HAP-1 (cell line): ENCODE data around the gene DOCK6.

Experiments
- DNase-seq, 2 experiments: peaks; one replicate each; pipeline ENCODE4 v3.0.0-alpha.2; 2016 to 2020; ENCODE audit warnings: low spot score in 2 of 2
- H3K27me3 ChIP-seq: fragments of 250-450 bp; sonication (Bioruptor Pico); 2 replicates; pipeline ENCODE4 v1.5.1; 2020; ENCODE audit warnings: low read depth, mild to moderate bottlenecking, moderate library complexity
- H3K36me3 ChIP-seq: fragments of 250-450 bp; sonication (Bioruptor Pico); replicated peaks from 2 replicates; pipeline ENCODE4 v1.5.1; 2020; ENCODE audit warnings: mild to moderate bottlenecking
- H3K4me1 ChIP-seq: fragments of 250-450 bp; sonication (Bioruptor Pico); 2 replicates; pipeline ENCODE4 v1.5.1; 2020; ENCODE audit warnings: mild to moderate bottlenecking
- H3K4me3 ChIP-seq: fragments of 250-450 bp; sonication (Bioruptor Pico); 2 replicates; pipeline ENCODE4 v1.5.1; 2020; ENCODE audit warnings: mild to moderate bottlenecking, moderate library complexity
- H3K9me3 ChIP-seq: fragments of 250-450 bp; sonication (Bioruptor Pico); 2 replicates; pipeline ENCODE4 v1.5.1; 2020; ENCODE audit warnings: mild to moderate bottlenecking, moderate library complexity
- in situ Hi-C: fragments of 300-500 bp; cut with MboI; formaldehyde crosslinking; loops from 3 replicates; pipeline ENCODE4 v1.14.3; 2020; ENCODE audit warnings: low sequenced_read_pairs, inconsistent platforms, mixed read lengths

DOCK6 gene

DNA sequence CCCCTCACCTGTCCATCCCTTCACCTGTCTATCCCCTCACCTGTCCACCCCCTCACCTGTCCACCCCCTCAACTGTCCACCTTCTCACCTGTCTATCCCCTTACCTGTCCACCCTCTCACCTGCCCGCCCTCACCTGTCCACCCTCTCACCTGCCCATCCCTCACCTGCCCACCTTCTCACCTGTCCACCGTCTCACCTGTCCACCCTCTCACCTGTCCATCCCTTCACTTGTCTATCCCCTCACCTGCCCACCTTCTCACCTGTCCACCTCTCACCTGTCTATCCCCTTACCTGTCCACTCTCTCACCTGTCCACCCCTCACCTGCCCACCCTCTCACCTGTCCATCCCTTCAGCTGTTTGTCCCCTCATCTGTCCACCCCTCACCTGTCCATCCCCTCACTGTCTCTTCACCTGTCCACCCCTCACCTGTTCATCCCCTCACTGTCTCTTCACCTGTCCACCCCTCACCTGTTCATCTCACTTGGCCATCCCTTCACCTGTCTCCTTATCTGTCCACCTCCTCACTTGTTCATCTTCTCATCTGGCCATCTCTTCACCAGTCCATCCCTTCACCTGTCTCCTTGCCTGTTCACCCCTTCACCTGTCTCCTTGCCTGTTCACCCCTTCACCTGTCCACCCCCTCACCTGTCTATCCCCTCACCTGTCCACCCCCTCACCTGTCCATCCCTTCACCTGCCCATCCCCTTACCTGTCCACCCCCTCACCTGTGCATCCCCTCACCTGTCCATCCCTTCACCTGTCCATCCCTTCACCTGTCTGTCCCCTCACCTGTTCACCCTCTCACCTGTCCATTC is 52.3 kb downstream of the DOCK6 start:
- H3K36me3 ChIP-seq: no peaks in the 10 kb centered on the region; the same call in 1 of the 2 replicates
- no peaks in the 10 kb centered on the region for H3K4me1 ChIP-seq
- DNase-seq: no peak
- no peak overlapping the region for H3K4me3 ChIP-seq
- no peaks in the 10 kb centered on the region for H3K27me3 ChIP-seq
- no peaks in the 10 kb centered on the region for H3K9me3 ChIP-seq
- in situ Hi-C loops: no loop called here

GRCh38 chr19:11208561-11209471 is 53.5 kb downstream of the DOCK6 start:
- in situ Hi-C loops: no loop called here

DNA sequence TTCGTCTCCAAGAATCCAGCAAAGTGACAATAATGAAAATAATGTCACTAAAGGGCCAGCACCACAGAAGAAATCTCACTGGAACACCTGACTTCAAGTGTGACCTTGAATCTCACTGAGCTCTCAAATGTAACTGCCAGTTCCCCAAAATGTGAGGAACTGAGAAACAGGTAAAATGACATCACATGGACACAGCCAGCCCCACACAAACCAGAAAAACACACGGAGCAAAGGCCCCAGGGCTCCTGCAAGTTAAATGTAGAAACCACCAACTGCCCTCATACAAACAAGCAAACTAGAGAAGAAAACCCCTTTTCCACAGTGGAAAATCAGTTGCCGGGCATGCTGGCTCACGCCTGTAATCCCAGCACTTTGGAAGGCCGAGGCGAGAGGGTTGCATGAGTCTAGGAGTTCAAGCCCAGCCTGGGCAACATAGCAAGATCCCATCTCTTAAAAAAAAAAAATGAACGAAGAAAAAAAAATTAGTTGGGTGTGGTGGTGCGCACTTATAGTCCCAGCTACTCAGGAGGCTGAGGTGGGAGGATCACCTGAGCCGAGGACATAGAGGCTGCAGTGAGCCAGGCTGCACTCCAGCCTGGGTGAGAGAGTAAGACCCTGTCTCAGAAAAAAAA is 56.3 kb downstream of the DOCK6 start:
- DNase-seq: no peak

More at GRCh38 chr19:11208561-11209471, 53.5 kb downstream of the DOCK6 start:
- DNase-seq: peak in 1 of 2 experiments; percentile 37
- no peak overlapping the region for H3K4me3 ChIP-seq
- no peaks in the 10 kb centered on the region for H3K9me3 ChIP-seq
- H3K36me3 ChIP-seq: no peaks in the 10 kb centered on the region
- H3K27me3 ChIP-seq: no peaks in the 10 kb centered on the region
- no peaks in the 10 kb centered on the region for H3K4me1 ChIP-seq

GRCh38 chr19:11204943-11205349 is 57.4 kb downstream of the DOCK6 start:
- no peaks in the 10 kb centered on the region for H3K9me3 ChIP-seq
- no peaks in the 10 kb centered on the region for H3K4me1 ChIP-seq
- H3K27me3 ChIP-seq: no peaks in the 10 kb centered on the region
- in situ Hi-C loops: loop anchor here (5.0 kb wide), 1 partner anchor 68 kb away; no protein-coding TSS in a partner anchor
- no peaks in the 10 kb centered on the region; the same call in 1 of the 2 replicates for H3K36me3 ChIP-seq
- H3K4me3 ChIP-seq: no peak overlapping the region
- no peak for DNase-seq

More for the DNA sequence above, 56.3 kb downstream of the DOCK6 start:
- in situ Hi-C loops: no loop called here
- H3K27me3 ChIP-seq: no peaks in the 10 kb centered on the region
- H3K4me1 ChIP-seq: no peaks in the 10 kb centered on the region
- no peaks in the 10 kb centered on the region for H3K36me3 ChIP-seq
- no peak overlapping the region for H3K4me3 ChIP-seq
- no peaks in the 10 kb centered on the region for H3K9me3 ChIP-seq

DNA sequence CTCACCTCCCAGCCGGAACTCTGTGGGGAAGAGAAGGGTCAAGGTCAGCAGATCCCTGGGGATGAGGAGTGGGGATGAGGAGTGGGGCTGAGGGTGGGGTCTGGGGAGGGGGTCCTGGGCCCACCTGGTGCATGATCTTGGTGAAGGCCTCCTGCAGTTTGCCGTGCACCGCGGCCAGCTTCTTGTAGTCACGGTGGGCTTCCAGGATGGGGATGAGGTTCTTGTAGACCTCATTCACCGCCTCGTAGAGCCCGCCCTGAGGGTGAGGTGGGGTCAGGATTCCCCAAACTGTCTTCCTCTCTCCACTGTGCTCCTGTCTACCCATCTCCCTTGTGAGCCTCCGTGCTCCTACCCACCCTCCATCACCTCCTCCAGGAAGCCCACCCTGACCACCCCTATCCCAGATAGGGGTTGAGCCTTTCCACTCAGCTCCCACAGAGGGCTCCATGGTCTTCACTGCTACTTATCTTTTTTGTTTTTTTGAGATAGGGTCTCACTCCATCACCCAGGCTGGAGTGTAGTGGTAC is 58.2 kb downstream of the DOCK6 start:
- Histone ChIP-seq H3K4me3 (no peak overlapping the region), H3K4me1 (no peaks in the 10 kb centered on the region), H3K36me3 (no peaks in the 10 kb centered on the region; the same call in 1 of the 2 replicates), H3K27me3 (no peaks in the 10 kb centered on the region), H3K9me3 (no peaks in the 10 kb centered on the region)
- DNase-seq: no peak
- in situ Hi-C loops: loop anchor here (5.0 kb wide), 1 partner anchor 67 kb away; no protein-coding TSS in a partner anchor

DNA sequence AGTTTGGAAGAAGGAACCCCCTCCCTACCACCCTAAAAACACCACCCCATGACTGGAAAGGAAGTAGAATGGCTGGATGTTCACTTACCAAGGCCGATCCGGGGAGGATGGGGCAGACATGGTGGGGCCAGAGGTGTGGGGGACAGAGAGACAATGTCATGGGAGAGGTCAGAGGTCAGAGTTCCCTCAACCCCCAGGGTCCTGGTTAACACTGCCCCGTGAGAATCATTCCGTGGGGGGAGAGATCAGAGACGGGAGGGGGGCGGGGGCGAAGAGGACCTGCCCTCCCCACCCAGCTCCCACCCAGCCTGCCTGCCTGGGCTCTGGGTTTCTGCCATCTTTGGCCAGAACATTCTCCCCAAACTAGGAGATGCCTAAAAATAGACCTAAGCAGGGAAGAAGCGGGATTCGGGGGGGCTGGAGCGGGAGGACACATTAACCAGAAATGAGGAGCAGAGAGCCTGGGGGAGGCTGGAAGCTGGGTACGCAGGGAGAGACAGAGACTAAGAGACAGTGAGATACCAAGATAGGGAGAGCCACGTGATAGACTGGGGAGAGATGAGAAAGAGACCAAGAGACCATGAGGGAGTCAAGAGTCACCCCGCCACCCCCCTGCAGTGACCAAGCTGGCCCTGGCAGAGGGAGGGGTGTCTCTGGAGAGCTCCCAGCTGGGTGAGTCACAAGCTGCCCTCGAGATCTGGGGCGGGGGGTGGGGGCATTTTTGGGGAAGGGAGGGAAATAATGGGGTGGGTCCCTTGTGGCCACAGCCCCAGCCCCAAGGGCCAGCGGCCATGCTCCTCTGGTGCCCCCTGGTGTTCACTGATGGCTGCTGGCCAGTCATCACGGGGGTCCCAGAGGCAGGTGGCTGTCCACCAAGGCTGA is 58.9 kb downstream of the DOCK6 start:
- H3K4me1 ChIP-seq: no peaks in the 10 kb centered on the region
- H3K4me3 ChIP-seq: no peak overlapping the region
- in situ Hi-C loops: loop anchor here (5.0 kb wide), 1 partner anchor 66 kb away; no protein-coding TSS in a partner anchor
- DNase-seq: peak; percentile 32 to 79
- no peaks in the 10 kb centered on the region; the same call in 1 of the 2 replicates for H3K36me3 ChIP-seq
- H3K27me3 ChIP-seq: no peaks in the 10 kb centered on the region
- no peaks in the 10 kb centered on the region for H3K9me3 ChIP-seq

- H3K36me3 ChIP-seq: no peaks in the 10 kb centered on the region; the same call in 1 of the 2 replicates
- no peak overlapping the region for H3K4me3 ChIP-seq
- DNase-seq: no peak
- no peaks in the 10 kb centered on the region for H3K27me3 ChIP-seq
- H3K9me3 ChIP-seq: no peaks in the 10 kb centered on the region
- in situ Hi-C loops: loop anchor here (5.0 kb wide), 1 partner anchor 65 kb away; no protein-coding TSS in a partner anchor
- H3K4me1 ChIP-seq: peaks cover 3% of the 10 kb centered on the region; the same call in 1 of the 2 replicates
These were observed 59.7 kb downstream of the DOCK6 start for GRCh38 chr19:11202488-11203193.

- Histone ChIP-seq H3K36me3 (no peaks in the 10 kb centered on the region; the same call in 1 of the 2 replicates), H3K4me1 (peaks cover 3% of the 10 kb centered on the region; the same call in 1 of the 2 replicates), H3K4me3 (no peak overlapping the region), H3K27me3 (no peaks in the 10 kb centered on the region), H3K9me3 (no peaks in the 10 kb centered on the region)
- in situ Hi-C loops: loop anchor here (5.0 kb wide), 1 partner anchor 64 kb away; no protein-coding TSS in a partner anchor
- no peak for DNase-seq
These were observed 60.5 kb downstream of the DOCK6 start for GRCh38 chr19:11201791-11202190.

DNA sequence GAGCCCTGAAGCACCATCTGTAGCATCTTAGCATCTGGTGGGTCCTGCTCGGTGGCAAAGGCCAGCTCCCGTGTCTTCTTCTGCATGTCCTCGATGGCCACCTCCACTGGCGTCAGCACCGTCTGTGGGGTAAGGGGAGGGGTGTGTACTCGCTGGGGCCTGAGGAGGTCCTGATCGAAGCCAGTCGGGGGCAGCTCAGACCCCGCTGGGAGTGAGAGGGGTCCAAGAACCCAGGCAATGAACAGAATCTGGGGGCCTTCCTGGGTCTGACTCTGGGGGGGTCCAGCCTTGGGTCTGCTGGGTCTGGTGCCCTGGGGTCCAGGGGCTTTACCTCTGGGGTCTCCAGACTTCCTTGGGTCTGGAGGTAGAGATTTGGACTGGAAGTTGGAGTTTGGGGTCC is 61.4 kb downstream of the DOCK6 start:
- in situ Hi-C loops: loop anchor here (5.0 kb wide), 1 partner anchor 64 kb away; no protein-coding TSS in a partner anchor
- peaks cover 6% of the 10 kb centered on the region; the same call in 1 of the 2 replicates for H3K4me1 ChIP-seq
- H3K9me3 ChIP-seq: no peaks in the 10 kb centered on the region
- H3K27me3 ChIP-seq: no peaks in the 10 kb centered on the region
- no peak for DNase-seq
- no peak overlapping the region for H3K4me3 ChIP-seq
- H3K36me3 ChIP-seq: no peaks in the 10 kb centered on the region; the same call in 1 of the 2 replicates

- H3K27me3 ChIP-seq: no peaks in the 10 kb centered on the region
- peaks cover 6% of the 10 kb centered on the region; the same call in 1 of the 2 replicates for H3K4me1 ChIP-seq
- in situ Hi-C loops: loop anchor here (5.0 kb wide), 1 partner anchor 63 kb away; no protein-coding TSS in a partner anchor
- H3K36me3 ChIP-seq: no peaks in the 10 kb centered on the region; the same call in 1 of the 2 replicates
- H3K4me3 ChIP-seq: no peak overlapping the region
- H3K9me3 ChIP-seq: no peaks in the 10 kb centered on the region
- no peak for DNase-seq
These were observed 62.2 kb downstream of the DOCK6 start for GRCh38 chr19:11200015-11200574.

GRCh38 chr19:11199517-11199916 is 62.8 kb downstream of the DOCK6 start:
- in situ Hi-C loops: no loop called here
- peaks cover 6% of the 10 kb centered on the region; the same call in 1 of the 2 replicates for H3K4me1 ChIP-seq

More at GRCh38 chr19:11199517-11199916, 62.8 kb downstream of the DOCK6 start:
- H3K4me3 ChIP-seq: no peak overlapping the region
- no peaks in the 10 kb centered on the region; the same call in 1 of the 2 replicates for H3K36me3 ChIP-seq
- no peak for DNase-seq
- H3K27me3 ChIP-seq: no peaks in the 10 kb centered on the region
- no peaks in the 10 kb centered on the region for H3K9me3 ChIP-seq
